ENCODE results near the gene POU2F2. TPM values are rescaled to one million over a fixed set of nuclear protein-coding genes. Genes with fewer than 3 reads are reported as not detected.

POU2F2 gene
- total RNA-seq, 1 donor from 2014 or later: 1.6 TPM

- H3K27me3 Mint-ChIP-seq: no peaks in the 10 kb centered on the region
- no peak overlapping the region for H3K27ac Mint-ChIP-seq
- H3K4me1 Mint-ChIP-seq (ENCODE audit: low read depth): no peaks in the 10 kb centered on the region
- TF ChIP-seq CTCF (IDR thresholded peaks at IDR 0.05; ENCODE audit: unreplicated experiment): no peak
- H3K9me3 Mint-ChIP-seq (ENCODE audit: low read depth): no peaks in the 10 kb centered on the region
- H3K4me3 Mint-ChIP-seq (ENCODE audit: low read depth): no peak overlapping the region
- H3K36me3 Mint-ChIP-seq (ENCODE audit: insufficient read depth): no peaks in the 10 kb centered on the region
- no peak for DNase-seq (ENCODE audit: low spot score, unreplicated experiment)
Measured at GRCh38 chr19:42037649-42038048, 94.6 kb downstream of the POU2F2 start.

Small RNA genes lying within 50 kb of the gene (microRNA-seq; reads per million reads assigned to microRNA genes)
- not detected for gene MIR4323 (ENCODE audit: borderline number of aligned reads, unreplicated experiment)

Other genes starting within 250 kb of the POU2F2 start
- 109 and 112 TPM in 2 replicates for gene ARHGEF1, start 249.3 kb downstream of the POU2F2 start, total RNA-seq
- gene ERFL, start 204.0 kb downstream of the POU2F2 start, total RNA-seq: 0.84 and 1.2 TPM in 2 replicates
- 86.6 and 87.7 TPM in 2 replicates for gene RABAC1, start 173.1 kb downstream of the POU2F2 start, total RNA-seq
- gene ATP1A3, start 138.2 kb downstream of the POU2F2 start, total RNA-seq: 0.29 TPM in 2 replicates
- gene GRIK5, start 62.2 kb downstream of the POU2F2 start, total RNA-seq: 10.7 and 11.6 TPM in 2 replicates
- 19.3 and 22.5 TPM in 2 replicates for gene ZNF574, start 56.3 kb downstream of the POU2F2 start, total RNA-seq
- 35.7 and 38.3 TPM in 2 replicates for gene DEDD2, start 85.2 kb upstream of the POU2F2 start, total RNA-seq
- 17.6 and 21.1 TPM in 2 replicates for gene ZNF526, start 87.9 kb upstream of the POU2F2 start, total RNA-seq
- gene GSK3A, start 110.2 kb upstream of the POU2F2 start, total RNA-seq: 53.0 and 54.7 TPM in 2 replicates
- gene ERF, start 122.7 kb upstream of the POU2F2 start, total RNA-seq: 106 and 111 TPM in 2 replicates
- 86.0 and 87.2 TPM in 2 replicates for gene CIC, start 136.8 kb upstream of the POU2F2 start, total RNA-seq
- 3.2 and 3.4 TPM in 2 replicates for gene PRR19, start 169.7 kb upstream of the POU2F2 start, total RNA-seq
- gene PAFAH1B3, start 170.2 kb upstream of the POU2F2 start, total RNA-seq: 144 and 157 TPM in 2 replicates
- gene TMEM145, start 180.9 kb upstream of the POU2F2 start, total RNA-seq: 1.9 and 2.0 TPM in 2 replicates
- 51.9 and 61.7 TPM in 2 replicates for gene MEGF8, start 193.2 kb upstream of the POU2F2 start, total RNA-seq